NOMO-1 treated with DMSO at 0.1 percent for 48 hours (cell line): ENCODE measurements around the gene PLEKHA5.
"Not testable (repeated sequence)": the region's sequence is repeated elsewhere in the genome, so short reads cannot be mapped to it uniquely, and the experiment has no call there.

Experiments
- DNase-seq: peaks from one replicate; lab custom pipeline; 2025; ENCODE audit not compliant: unreplicated experiment; lab: John Stamatoyannopoulos, UW

The PLEKHA5 gene

GRCh38 chr12:19129486-19130223 lies at the start of gene PLEKHA5:
Gene PLEKHA5, plus strand, starts transcription at chr12:19129733. Its CDS starts 67 bp downstream, at chr12:19129800.
- DNase-seq: peak; percentile 41

- DNase-seq: no peak
These were observed 48.6 kb upstream of the PLEKHA5 start for GRCh38 chr12:19080918-19081317.

- DNase-seq: no peak
These were observed 47.1 kb upstream of the PLEKHA5 start for GRCh38 chr12:19082365-19082911.

GRCh38 chr12:19084547-19084946 lies 45.0 kb upstream of the PLEKHA5 start:
- DNase-seq: no peak

GRCh38 chr12:19085090-19085489 lies 44.4 kb upstream of the PLEKHA5 start:
- no peak for DNase-seq

- DNase-seq: no peak
These were observed 40.9 kb upstream of the PLEKHA5 start for GRCh38 chr12:19088606-19089005.

- not testable (repeated sequence) for DNase-seq
These were observed 37.1 kb upstream of the PLEKHA5 start for GRCh38 chr12:19092482-19092881.

- DNase-seq: no peak
These were observed 36.3 kb upstream of the PLEKHA5 start for GRCh38 chr12:19093218-19093617.

GRCh38 chr12:19095331-19095730 lies 34.2 kb upstream of the PLEKHA5 start:
- DNase-seq: no peak

- no peak for DNase-seq
These were observed 33.6 kb upstream of the PLEKHA5 start for GRCh38 chr12:19095756-19096480.

GRCh38 chr12:19105463-19105862 lies 24.1 kb upstream of the PLEKHA5 start:
- DNase-seq: no peak

- no peak for DNase-seq
These were observed 21.8 kb upstream of the PLEKHA5 start for GRCh38 chr12:19107750-19108149.

GRCh38 chr12:19110221-19110940 lies 19.2 kb upstream of the PLEKHA5 start:
- DNase-seq: no peak

- no peak for DNase-seq
These were observed 16.1 kb upstream of the PLEKHA5 start for GRCh38 chr12:19113464-19113863.

- DNase-seq: no peak
These were observed 14.2 kb upstream of the PLEKHA5 start for GRCh38 chr12:19115285-19115684.

GRCh38 chr12:19119440-19119839 lies 10.1 kb upstream of the PLEKHA5 start:
- no peak for DNase-seq

- DNase-seq: no peak
These were observed 8.7 kb upstream of the PLEKHA5 start for GRCh38 chr12:19120795-19121194.

- DNase-seq: no peak
These were observed 8.0 kb upstream of the PLEKHA5 start for GRCh38 chr12:19121449-19122018.

GRCh38 chr12:19125325-19125724 lies 4.2 kb upstream of the PLEKHA5 start:
- no peak for DNase-seq

GRCh38 chr12:19127270-19127669 lies 2.3 kb upstream of the PLEKHA5 start:
- DNase-seq: no peak

- DNase-seq: no peak
These were observed 1.0 kb upstream of the PLEKHA5 start for GRCh38 chr12:19128485-19128884.
